ENCODE results near the gene EHMT1.

The EHMT1 gene

GRCh38 chr9:137717776-137718327 lies 99.0 kb downstream of the EHMT1 start:
- no peak overlapping the region for H2AFZ ChIP-seq (ENCODE audit: low read length)
- H3K4me1 ChIP-seq (ENCODE audit: insufficient read depth, low read length, severe bottlenecking), result no peaks in the 10 kb centered on the region
- no peaks in the 10 kb centered on the region for H3K27me3 ChIP-seq (ENCODE audit: insufficient read depth, low read length)
- peaks cover 13% of the 10 kb centered on the region for H3K79me2 ChIP-seq (ENCODE audit: insufficient read depth, low read length)
- H3K4me2 ChIP-seq (ENCODE audit: low read length), result no peak overlapping the region
- H3K27ac ChIP-seq (ENCODE audit: low read depth, low read length, poor library complexity, severe bottlenecking), result no peak overlapping the region
- TF ChIP-seq CTCF (IDR thresholded peaks at IDR 0.05; ENCODE audit: low read length) (no peak), EZH2 (IDR thresholded peaks at IDR 0.05; ENCODE audit: borderline replicate concordance, low read length) (no peak)
- H3F3A ChIP-seq (ENCODE audit: insufficient read depth, low read length), result peaks cover 4% of the 10 kb centered on the region; the same call in 1 of the 2 replicates
- no peaks in the 10 kb centered on the region for H4K20me1 ChIP-seq (ENCODE audit: insufficient read depth, low read length)
- H3K9ac ChIP-seq (ENCODE audit: low read length), result no peak overlapping the region
- no peaks in the 10 kb centered on the region for H3K9me2 ChIP-seq (ENCODE audit: low read depth, low read length)
- no peak overlapping the region for H3K4me3 ChIP-seq (ENCODE audit: low read depth, low read length, poor library complexity, severe bottlenecking)
- peaks cover 11% of the 10 kb centered on the region; the same call in 1 of the 2 replicates for H3K9me3 ChIP-seq (ENCODE audit: low read length)
- H3K36me3 ChIP-seq (ENCODE audit: insufficient read depth, low read length), result peaks cover 84% of the 10 kb centered on the region

- no peak overlapping the region for H2AFZ ChIP-seq (ENCODE audit: low read length)
- H3K4me1 ChIP-seq (ENCODE audit: insufficient read depth, low read length, severe bottlenecking), result no peaks in the 10 kb centered on the region
- TF ChIP-seq EZH2 (IDR thresholded peaks at IDR 0.05; ENCODE audit: borderline replicate concordance, low read length) (no peak), CTCF (IDR thresholded peaks at IDR 0.05; ENCODE audit: low read length) (no peak)
- H3K9me3 ChIP-seq (ENCODE audit: low read length), result peaks cover 7% of the 10 kb centered on the region; the same call in 1 of the 2 replicates
- H3K79me2 ChIP-seq (ENCODE audit: insufficient read depth, low read length), result peaks cover 21% of the 10 kb centered on the region
- H3K9ac ChIP-seq (ENCODE audit: low read length), result no peak overlapping the region
- peaks cover 4% of the 10 kb centered on the region; the same call in 1 of the 2 replicates for H3F3A ChIP-seq (ENCODE audit: insufficient read depth, low read length)
- H3K4me3 ChIP-seq (ENCODE audit: low read depth, low read length, poor library complexity, severe bottlenecking), result no peak overlapping the region
- H3K9me2 ChIP-seq (ENCODE audit: low read depth, low read length), result no peaks in the 10 kb centered on the region
- H4K20me1 ChIP-seq (ENCODE audit: insufficient read depth, low read length), result no peaks in the 10 kb centered on the region
- peaks cover 78% of the 10 kb centered on the region for H3K36me3 ChIP-seq (ENCODE audit: insufficient read depth, low read length)
- no peak overlapping the region for H3K27ac ChIP-seq (ENCODE audit: low read depth, low read length, poor library complexity, severe bottlenecking)
- no peaks in the 10 kb centered on the region for H3K27me3 ChIP-seq (ENCODE audit: insufficient read depth, low read length)
- H3K4me2 ChIP-seq (ENCODE audit: low read length), result no peak overlapping the region
These were observed 100.4 kb downstream of the EHMT1 start for GRCh38 chr9:137719194-137719593.

GRCh38 chr9:137720571-137721110 lies 101.8 kb downstream of the EHMT1 start:
- H3K4me1 ChIP-seq (ENCODE audit: insufficient read depth, low read length, severe bottlenecking), result no peaks in the 10 kb centered on the region
- no peak overlapping the region for H3K4me3 ChIP-seq (ENCODE audit: low read depth, low read length, poor library complexity, severe bottlenecking)
- H3K4me2 ChIP-seq (ENCODE audit: low read length), result no peak overlapping the region
- no peaks in the 10 kb centered on the region for H3K9me2 ChIP-seq (ENCODE audit: low read depth, low read length)
- 0 out of 2 replicates have a peak, but pooled peaks cover 2% of the 10 kb centered on the region for H3F3A ChIP-seq (ENCODE audit: insufficient read depth, low read length)
- no peaks in the 10 kb centered on the region for H3K27me3 ChIP-seq (ENCODE audit: insufficient read depth, low read length)
- TF ChIP-seq CTCF (IDR thresholded peaks at IDR 0.05; ENCODE audit: low read length), result no peak
- no peak for TF ChIP-seq EZH2 (IDR thresholded peaks at IDR 0.05; ENCODE audit: borderline replicate concordance, low read length)
- no peak overlapping the region for H3K27ac ChIP-seq (ENCODE audit: low read depth, low read length, poor library complexity, severe bottlenecking)
- no peaks in the 10 kb centered on the region for H3K9me3 ChIP-seq (ENCODE audit: low read length)
- no peaks in the 10 kb centered on the region for H4K20me1 ChIP-seq (ENCODE audit: insufficient read depth, low read length)
- H3K9ac ChIP-seq (ENCODE audit: low read length), result no peak overlapping the region
- H2AFZ ChIP-seq (ENCODE audit: low read length), result no peak overlapping the region
- peaks cover 21% of the 10 kb centered on the region for H3K79me2 ChIP-seq (ENCODE audit: insufficient read depth, low read length)
- peaks cover 78% of the 10 kb centered on the region for H3K36me3 ChIP-seq (ENCODE audit: insufficient read depth, low read length)

Data from OCI-LY1 (cell line).